Skin of body (tissue), 2 donors: ENCODE data around the gene ZBTB7C. TPM values are rescaled to one million over a fixed set of nuclear protein-coding genes. Genes with fewer than 3 reads are reported as not detected.

Experiments
- DNase-seq: peaks from one replicate; lab custom pipeline; 2025; lab: John Stamatoyannopoulos, UW
- total RNA-seq: library from RNA; depleted of rRNA; stranded (reverse); fragments of >200 nt; gene quantifications from one replicate; pipeline ENCODE4 v1.2.3, GENCODE V29; 2014

ZBTB7C gene
- total RNA-seq, 1 donor from 2014 or later: 6.3 TPM

- DNase-seq: no peak
These were observed 211.4 kb downstream of the ZBTB7C start for GRCh38 chr18:48197819-48198218.

GRCh38 chr18:48195787-48196186 is 213.4 kb downstream of the ZBTB7C start:
- DNase-seq: no peak

- no peak for DNase-seq
These were observed 214.5 kb downstream of the ZBTB7C start for GRCh38 chr18:48194591-48195181.

- DNase-seq: no peak
These were observed 215.4 kb downstream of the ZBTB7C start for GRCh38 chr18:48193521-48194492.

GRCh38 chr18:48192542-48192941 is 216.6 kb downstream of the ZBTB7C start:
- no peak for DNase-seq

GRCh38 chr18:48191494-48191893 is 217.7 kb downstream of the ZBTB7C start:
- DNase-seq: no peak

- DNase-seq: no peak
These were observed 218.2 kb downstream of the ZBTB7C start for GRCh38 chr18:48190994-48191393.

GRCh38 chr18:48188609-48189008 is 220.6 kb downstream of the ZBTB7C start:
- no peak for DNase-seq

GRCh38 chr18:48186861-48187260 is 222.3 kb downstream of the ZBTB7C start:
- no peak for DNase-seq

GRCh38 chr18:48186131-48186766 is 222.9 kb downstream of the ZBTB7C start:
- DNase-seq: no peak

- no peak for DNase-seq
These were observed 225.1 kb downstream of the ZBTB7C start for GRCh38 chr18:48184118-48184517.

GRCh38 chr18:48183613-48184012 is 225.6 kb downstream of the ZBTB7C start:
- DNase-seq: no peak

- DNase-seq: no peak
These were observed 226.4 kb downstream of the ZBTB7C start for GRCh38 chr18:48182779-48183178.

GRCh38 chr18:48181857-48182256 is 227.3 kb downstream of the ZBTB7C start:
- DNase-seq: no peak

GRCh38 chr18:48181087-48181823 is 227.9 kb downstream of the ZBTB7C start:
- no peak for DNase-seq

GRCh38 chr18:48179666-48180065 is 229.5 kb downstream of the ZBTB7C start:
- DNase-seq: no peak

- no peak for DNase-seq
These were observed 230.2 kb downstream of the ZBTB7C start for GRCh38 chr18:48179001-48179400.

- DNase-seq: no peak
These were observed 232.3 kb downstream of the ZBTB7C start for GRCh38 chr18:48176909-48177308.

- DNase-seq: no peak
These were observed 235.6 kb downstream of the ZBTB7C start for GRCh38 chr18:48173557-48173956.

- no peak for DNase-seq
These were observed 236.8 kb downstream of the ZBTB7C start for GRCh38 chr18:48172226-48173006.
